Testis (tissue), 3 donors: ENCODE data around the gene CMTR1. TPM values are rescaled to one million over a fixed set of nuclear protein-coding genes. Genes with fewer than 3 reads are reported as not detected.
A peak's percentile ranks its signal among the peaks of the same experiment; 100 is the strongest.

Experiments
- DNase-seq: peaks from one replicate; pipeline ENCODE4 v3.0.0-alpha.2; 2019
- H3K27ac ChIP-seq, 2 donors: fragments of 200-600 bp; sonication (generic); one replicate each; pipeline ENCODE4 v1.5.1; 2019
- H3K27me3 ChIP-seq: fragments of 200-600 bp; sonication (generic); one replicate; pipeline ENCODE4 v1.5.1; 2019
- H3K36me3 ChIP-seq: fragments of 200-600 bp; sonication (generic); one replicate; pipeline ENCODE4 v1.5.1; 2017; ENCODE audit warnings: low read depth; ENCODE audit errors: missing control alignments
- H3K4me1 ChIP-seq: fragments of 200-600 bp; sonication (generic); one replicate; pipeline ENCODE4 v1.5.1; 2019
- H3K4me3 ChIP-seq, 2 donors: fragments of 200-600 bp; sonication (generic); one replicate each; pipeline ENCODE4 v1.5.1; 2017 to 2019
- H3K9me3 ChIP-seq: fragments of 200-600 bp; sonication (generic); one replicate; pipeline ENCODE4 v1.5.1; 2017
- POLR2A ChIP-seq: fragments of 450-650 bp; IDR thresholded peaks from one replicate; pipeline ENCODE4 v1.6.1; 2017; ENCODE audit warnings: antibody characterized with exemption, mild to moderate bottlenecking, moderate library complexity
- WGBS, 2 donors: methylation state at CpG; one replicate each; pipeline ENCODE4 v1.1.5; 2018; 5-methylcytosine and 5-hydroxymethylcytosine counted together
- intact Hi-C: fragments of 100-400 bp; cut with DNase I; formaldehyde crosslinking; loops from one replicate; pipeline ENCODE4 v1.15.1; 2023; ENCODE audit warnings: low total_unique reads
- polyA plus RNA-seq: library from polyadenylated mRNA; stranded (reverse); fragments of 350-450 nt; fragmentation: Illumina TruSeq; extraction: RNeasy Lipid Tissue Mini Kit (QIAGEN cat#74804); gene quantifications from one replicate; pipeline ENCODE4 v1.2.3, GENCODE V29; 2014; ENCODE audit warnings: low read depth, low replicate concordance; ENCODE audit not compliant: insufficient read depth
- total RNA-seq, 2 donors: library from RNA; depleted of rRNA; stranded (reverse); fragments of >200 nt; gene quantifications; one replicate each; pipeline ENCODE4 v1.2.3, GENCODE V29; 2016
- TF ChIP-seq, protein P1 (sequence below), 3 experiments: fragments of 450-650 bp in 2 of 3; fragments of 200-600 bp in 1 of 3; sonication (generic) in 1 of 3; IDR thresholded peaks; one replicate each; pipeline ENCODE4 v1.5.1; 2016 to 2019; ENCODE audit warnings: antibody characterized with exemption in 3 of 3, mild to moderate bottlenecking in 2 of 3, moderate library complexity in 1 of 3

Gene CMTR1
- total and polyA plus RNA-seq, 3 donors from 2014 or later = 123 to 234 (median 231) TPM

DNA sequence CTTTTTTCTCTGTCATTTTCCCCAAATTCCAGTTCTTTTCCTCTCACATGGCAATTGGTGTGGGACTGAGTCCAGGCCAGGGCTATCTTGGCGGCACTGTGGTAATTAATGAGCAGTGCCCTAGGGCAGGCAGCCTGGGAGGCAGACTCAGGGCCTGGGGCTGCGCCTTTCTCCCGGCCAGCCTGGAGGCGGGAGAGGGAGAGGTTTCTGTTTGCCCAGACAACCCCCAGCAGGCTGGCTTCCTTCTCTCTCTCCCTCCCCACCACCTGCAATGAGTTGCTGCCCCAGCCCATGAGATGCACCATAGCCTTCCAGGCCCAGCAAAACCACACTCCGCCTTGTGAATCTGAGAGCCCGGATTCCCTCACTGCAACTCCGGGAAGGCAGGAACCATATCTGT, 81.8 kb downstream of the CMTR1 start:
- H3K4me3 ChIP-seq = no peak overlapping the region
- WGBS, 2 donors = 83 to 91% methylated on average over 4 to 7 of the region's 7 CpGs
- no peaks in the 10 kb centered on the region for H3K27me3 ChIP-seq
- DNase-seq = no peak
- intact Hi-C loops = no loop called here
- no peaks in the 10 kb centered on the region for H3K36me3 ChIP-seq
- H3K4me1 ChIP-seq = no peaks in the 10 kb centered on the region
- TF ChIP-seq POLR2A = no peak
- TF ChIP-seq, protein P1, sequence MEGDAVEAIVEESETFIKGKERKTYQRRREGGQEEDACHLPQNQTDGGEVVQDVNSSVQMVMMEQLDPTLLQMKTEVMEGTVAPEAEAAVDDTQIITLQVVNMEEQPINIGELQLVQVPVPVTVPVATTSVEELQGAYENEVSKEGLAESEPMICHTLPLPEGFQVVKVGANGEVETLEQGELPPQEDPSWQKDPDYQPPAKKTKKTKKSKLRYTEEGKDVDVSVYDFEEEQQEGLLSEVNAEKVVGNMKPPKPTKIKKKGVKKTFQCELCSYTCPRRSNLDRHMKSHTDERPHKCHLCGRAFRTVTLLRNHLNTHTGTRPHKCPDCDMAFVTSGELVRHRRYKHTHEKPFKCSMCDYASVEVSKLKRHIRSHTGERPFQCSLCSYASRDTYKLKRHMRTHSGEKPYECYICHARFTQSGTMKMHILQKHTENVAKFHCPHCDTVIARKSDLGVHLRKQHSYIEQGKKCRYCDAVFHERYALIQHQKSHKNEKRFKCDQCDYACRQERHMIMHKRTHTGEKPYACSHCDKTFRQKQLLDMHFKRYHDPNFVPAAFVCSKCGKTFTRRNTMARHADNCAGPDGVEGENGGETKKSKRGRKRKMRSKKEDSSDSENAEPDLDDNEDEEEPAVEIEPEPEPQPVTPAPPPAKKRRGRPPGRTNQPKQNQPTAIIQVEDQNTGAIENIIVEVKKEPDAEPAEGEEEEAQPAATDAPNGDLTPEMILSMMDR (IDR thresholded peaks at IDR 0.05) = no peak
- H3K27ac ChIP-seq = no peak overlapping the region
- no peaks in the 10 kb centered on the region for H3K9me3 ChIP-seq

DNA sequence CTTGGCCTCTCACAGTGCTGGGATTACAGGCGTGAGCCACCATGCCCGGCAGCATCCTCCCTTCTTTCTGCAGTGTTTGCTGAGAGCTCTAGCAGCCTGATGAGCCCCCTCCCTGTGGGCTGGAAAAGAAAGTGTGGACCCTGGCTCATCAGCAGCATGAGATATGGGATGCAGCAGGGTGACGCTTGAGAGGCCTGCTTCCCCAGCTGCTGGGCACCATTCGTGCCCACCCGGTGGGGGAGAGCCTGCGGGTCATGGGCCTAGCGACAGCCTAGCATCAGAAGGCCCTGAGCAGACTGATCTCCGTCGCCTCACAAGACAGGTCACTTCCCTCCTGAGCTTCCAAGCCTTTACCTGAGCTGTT, 82.7 kb downstream of the CMTR1 start:
- intact Hi-C loops = no loop called here
- TF ChIP-seq POLR2A = no peak
- H3K36me3 ChIP-seq = no peaks in the 10 kb centered on the region
- no peaks in the 10 kb centered on the region for H3K27me3 ChIP-seq
- no peaks in the 10 kb centered on the region for H3K4me1 ChIP-seq
- 74 to 90% methylated on average over 2 to 9 of the region's 9 CpGs for WGBS, 2 donors
- no peak overlapping the region for H3K27ac ChIP-seq
- H3K9me3 ChIP-seq = no peaks in the 10 kb centered on the region
- DNase-seq = no peak
- no peak overlapping the region for H3K4me3 ChIP-seq

DNA sequence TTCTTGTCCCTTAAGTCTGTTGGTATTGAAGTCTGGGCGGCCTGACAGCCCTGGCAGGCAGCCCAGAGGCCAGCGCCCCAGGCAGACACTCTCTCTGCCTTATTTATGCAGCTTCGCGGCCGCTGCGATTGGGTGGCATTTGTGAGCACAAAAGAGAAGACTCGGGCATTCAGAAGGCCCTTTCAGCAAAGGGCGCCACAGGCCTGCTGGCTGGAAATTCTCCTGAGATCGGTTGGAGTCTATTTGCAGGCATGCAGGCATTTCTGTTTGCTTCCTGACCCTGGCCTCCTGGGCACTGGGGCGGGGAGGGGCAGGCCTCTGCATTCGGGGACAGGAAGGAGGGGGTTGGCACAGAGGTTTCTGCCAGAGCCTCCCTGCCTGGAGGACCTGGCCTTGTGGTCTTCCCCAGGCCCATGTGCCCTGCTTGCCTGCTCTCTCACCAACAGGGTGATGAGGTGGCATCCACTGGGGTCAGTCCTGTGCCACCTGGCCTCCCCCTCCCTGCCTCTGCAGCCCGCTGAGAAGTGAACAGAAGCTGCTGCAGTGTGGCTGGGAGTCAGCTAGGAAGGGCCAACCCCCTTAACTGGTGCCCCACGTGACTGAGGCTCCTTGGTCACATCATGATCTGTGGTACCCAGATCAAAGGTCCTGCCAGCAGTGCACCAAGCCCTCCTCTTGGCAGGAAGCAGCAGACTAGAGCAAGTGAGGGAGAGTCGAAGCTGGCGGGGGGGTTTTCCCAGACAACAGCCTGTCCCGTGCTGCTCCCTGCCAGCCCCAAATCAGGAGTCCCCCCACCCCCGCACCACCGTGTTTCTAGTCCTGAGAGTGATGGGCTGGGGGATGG, 83.3 kb downstream of the CMTR1 start:
- Histone ChIP-seq H3K4me3 (no peak overlapping the region), H3K27me3 (no peaks in the 10 kb centered on the region), H3K9me3 (no peaks in the 10 kb centered on the region), H3K4me1 (no peaks in the 10 kb centered on the region), H3K36me3 (no peaks in the 10 kb centered on the region), H3K27ac (no peak overlapping the region)
- DNase-seq = peak; percentile 50
- WGBS, 2 donors = 52 to 75% methylated on average over 13 to 18 of the region's 18 CpGs
- intact Hi-C loops = no loop called here
- TF ChIP-seq POLR2A = no peak
- TF ChIP-seq, protein P1 (IDR thresholded peaks at IDR 0.05) = no peak

DNA sequence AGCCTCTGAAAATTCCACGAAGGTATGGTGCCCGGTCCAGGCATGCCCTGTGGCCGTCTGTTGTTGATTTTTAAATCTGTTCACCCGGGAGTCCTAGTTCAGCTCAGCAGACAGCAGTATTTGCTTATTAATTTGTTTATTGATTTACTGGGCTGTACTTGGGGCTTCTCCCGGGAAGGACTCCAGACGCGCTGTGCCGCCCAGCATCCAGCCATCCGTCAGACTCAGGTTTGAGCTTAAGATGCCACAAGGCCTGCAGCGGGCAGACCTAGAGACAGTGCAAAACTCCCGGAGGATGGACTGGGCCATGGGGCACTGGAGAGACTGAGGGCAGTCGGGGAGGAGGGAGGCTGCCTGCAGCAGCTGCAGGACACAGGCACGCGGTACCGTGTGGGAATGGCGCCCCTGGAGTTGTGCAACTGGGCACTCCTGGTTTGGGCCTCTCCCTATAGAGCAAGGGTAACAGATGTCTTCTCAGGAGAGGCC, 83.9 kb downstream of the CMTR1 start:
- TF ChIP-seq, protein P1 (IDR thresholded peaks at IDR 0.05) = no peak
- no peak for TF ChIP-seq POLR2A
- WGBS, 2 donors = 79 to 83% methylated on average over 15 to 16 of the region's 16 CpGs
- Histone ChIP-seq H3K4me1 (no peaks in the 10 kb centered on the region), H3K27me3 (no peaks in the 10 kb centered on the region), H3K27ac (no peak overlapping the region), H3K4me3 (no peak overlapping the region), H3K36me3 (no peaks in the 10 kb centered on the region), H3K9me3 (no peaks in the 10 kb centered on the region)
- no peak for DNase-seq
- intact Hi-C loops = no loop called here

DNA sequence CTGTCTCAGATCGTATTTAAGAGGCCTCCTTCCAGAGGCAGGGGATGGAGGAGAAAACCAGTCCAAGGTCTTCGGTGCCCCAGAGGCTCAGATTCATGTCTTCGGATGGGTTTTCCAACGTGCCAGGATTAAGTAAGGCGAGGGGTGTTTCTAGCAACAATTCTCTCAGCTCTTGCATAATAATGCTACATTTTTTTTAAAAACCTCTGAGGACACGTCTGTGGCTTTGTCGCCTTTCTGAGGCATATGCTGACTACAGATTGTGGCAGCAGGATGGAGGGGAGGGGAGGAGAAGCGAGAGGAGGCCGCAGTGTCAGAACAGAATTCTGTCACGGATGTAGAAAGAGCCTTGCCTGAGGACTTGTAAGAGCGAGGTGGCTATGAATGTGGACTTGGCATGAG, 84.4 kb downstream of the CMTR1 start:
- Histone ChIP-seq H3K9me3 (no peaks in the 10 kb centered on the region), H3K4me3 (no peak overlapping the region), H3K36me3 (no peaks in the 10 kb centered on the region), H3K27ac (no peak overlapping the region), H3K4me1 (no peaks in the 10 kb centered on the region), H3K27me3 (no peaks in the 10 kb centered on the region)
- intact Hi-C loops = no loop called here
- no peak for DNase-seq
- 72 to 83% methylated on average over 9 to 11 of the region's 11 CpGs for WGBS, 2 donors
- TF ChIP-seq POLR2A = no peak
- TF ChIP-seq, protein P1 (IDR thresholded peaks at IDR 0.05) = no peak
